Measurements from ENCODE around the gene FBXW11. TPM values are rescaled to one million over a fixed set of nuclear protein-coding genes. Genes with fewer than 3 reads are reported as not detected.

The FBXW11 gene
- total RNA-seq, 2 experiments from 2014 or later = 35.4 to 37.7 TPM

GRCh38 chr5:171849585-171850323, 156.7 kb downstream of the FBXW11 start:
- no peaks in the 10 kb centered on the region for H3K27me3 Mint-ChIP-seq
- no peaks in the 10 kb centered on the region for H3K9me3 Mint-ChIP-seq
- H3K4me1 Mint-ChIP-seq = no peaks in the 10 kb centered on the region
- ATAC-seq (ENCODE audit: low read depth) = no peak
- no peak overlapping the region for H3K27ac Mint-ChIP-seq
- no peak overlapping the region for H3K4me3 Mint-ChIP-seq
- H3K36me3 Mint-ChIP-seq = no peaks in the 10 kb centered on the region
- DNase-seq = no peak
- POLR2A ChIA-PET = no interaction called here

GRCh38 chr5:171848911-171849520, 157.4 kb downstream of the FBXW11 start:
- DNase-seq = no peak
- H3K4me3 Mint-ChIP-seq = no peak overlapping the region
- no peaks in the 10 kb centered on the region for H3K9me3 Mint-ChIP-seq
- H3K4me1 Mint-ChIP-seq = no peaks in the 10 kb centered on the region
- no peak for ATAC-seq (ENCODE audit: low read depth)
- no peaks in the 10 kb centered on the region for H3K36me3 Mint-ChIP-seq
- no peak overlapping the region for H3K27ac Mint-ChIP-seq
- no peaks in the 10 kb centered on the region for H3K27me3 Mint-ChIP-seq
- POLR2A ChIA-PET = no interaction called here

DNA sequence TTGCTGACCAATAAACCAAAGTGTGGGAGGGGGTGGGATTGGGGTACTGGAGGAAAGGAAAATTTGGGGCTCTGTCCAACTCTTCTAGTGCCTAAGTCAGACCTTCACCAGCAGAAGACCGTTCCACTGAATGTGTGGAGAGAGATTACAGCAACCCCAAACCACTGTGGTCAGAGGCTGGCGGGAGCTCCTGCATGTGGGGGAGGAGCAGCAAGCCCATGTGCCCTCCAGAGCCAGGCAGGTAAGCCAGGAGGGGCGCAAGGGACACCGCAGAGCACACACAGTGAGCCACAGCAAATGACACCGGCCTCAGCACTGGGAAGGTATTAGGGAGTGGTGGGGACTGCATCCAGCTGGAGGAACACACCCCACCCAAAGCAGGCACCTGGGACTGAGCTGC, 158.0 kb downstream of the FBXW11 start:
- Mint-ChIP-seq H3K27ac (no peak overlapping the region), H3K27me3 (no peaks in the 10 kb centered on the region), H3K4me3 (no peak overlapping the region), H3K4me1 (no peaks in the 10 kb centered on the region), H3K9me3 (no peaks in the 10 kb centered on the region), H3K36me3 (no peaks in the 10 kb centered on the region)
- DNase-seq = no peak
- no peak for ATAC-seq (ENCODE audit: low read depth)
- POLR2A ChIA-PET = no interaction called here

DNA sequence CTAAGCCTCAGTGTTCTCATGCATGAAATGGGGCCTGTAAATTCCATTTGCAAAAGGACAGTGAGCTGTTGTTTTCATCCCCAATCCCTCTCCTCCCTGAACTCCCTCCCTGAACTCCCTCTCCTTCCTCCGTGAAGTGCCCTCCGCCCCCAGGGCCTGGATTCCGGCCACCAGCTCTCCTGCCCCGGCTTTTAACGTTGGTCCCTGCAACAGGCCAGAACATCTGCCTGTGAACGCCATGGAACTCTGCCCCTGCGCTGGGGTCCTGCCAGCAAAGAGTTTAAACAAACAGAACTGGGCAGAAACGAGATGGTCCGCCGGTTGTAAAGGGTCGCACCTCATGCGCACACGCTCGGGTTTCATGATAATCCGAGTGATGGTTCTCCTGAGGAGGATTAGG, 158.4 kb downstream of the FBXW11 start:
- H3K4me3 Mint-ChIP-seq = no peak overlapping the region
- no peaks in the 10 kb centered on the region for H3K4me1 Mint-ChIP-seq
- ATAC-seq (ENCODE audit: low read depth) (no peak), DNase-seq (no peak)
- H3K27ac Mint-ChIP-seq = no peak overlapping the region
- H3K9me3 Mint-ChIP-seq = no peaks in the 10 kb centered on the region
- no peaks in the 10 kb centered on the region for H3K36me3 Mint-ChIP-seq
- H3K27me3 Mint-ChIP-seq = no peaks in the 10 kb centered on the region
- POLR2A ChIA-PET = no interaction called here

DNA sequence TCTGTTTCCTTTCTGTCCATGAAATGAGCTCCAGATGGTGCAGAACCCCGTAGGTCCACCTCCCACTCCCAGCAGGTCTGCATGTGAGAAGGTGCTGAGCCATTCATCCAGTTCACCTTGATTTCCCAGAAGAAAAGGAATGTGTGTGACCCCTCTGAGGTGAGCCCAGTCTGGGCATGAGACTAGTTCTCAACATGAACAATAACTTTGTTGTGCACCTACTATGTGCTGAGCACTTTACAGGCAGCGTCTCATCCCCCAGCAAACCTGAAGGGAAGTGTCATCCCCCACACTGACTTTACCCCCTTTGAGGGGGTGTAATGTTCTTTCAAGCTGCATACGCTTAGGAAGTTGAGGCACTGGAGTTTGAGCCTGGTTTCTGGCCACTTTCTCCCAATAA, 159.4 kb downstream of the FBXW11 start:
- POLR2A ChIA-PET = no interaction called here
- Mint-ChIP-seq H3K9me3 (no peaks in the 10 kb centered on the region), H3K27me3 (no peaks in the 10 kb centered on the region), H3K4me3 (no peak overlapping the region), H3K4me1 (no peaks in the 10 kb centered on the region), H3K36me3 (no peaks in the 10 kb centered on the region), H3K27ac (no peak overlapping the region)
- ATAC-seq (ENCODE audit: low read depth) (no peak), DNase-seq (no peak)

DNA sequence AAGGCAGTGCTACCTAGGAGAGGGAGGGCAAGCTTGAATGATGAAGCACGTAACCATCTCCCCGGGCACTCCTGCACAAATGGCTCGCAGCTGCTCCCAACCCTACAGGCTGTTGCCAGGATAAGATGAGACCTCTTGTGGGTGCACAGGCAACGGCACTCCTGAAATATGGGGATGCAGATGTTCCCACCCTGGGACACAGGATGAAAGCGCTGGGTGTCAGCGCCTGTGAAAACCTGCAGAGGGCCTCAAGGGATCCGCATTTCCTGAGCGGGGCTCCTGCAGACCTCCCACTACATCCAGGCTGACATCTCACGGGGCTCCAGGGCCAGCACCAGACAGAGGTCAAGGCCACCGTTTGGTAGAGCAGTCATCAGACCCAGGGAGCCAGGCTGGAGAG, 160.1 kb downstream of the FBXW11 start:
- POLR2A ChIA-PET = no interaction called here
- H3K27me3 Mint-ChIP-seq = no peaks in the 10 kb centered on the region
- ATAC-seq (ENCODE audit: low read depth) = no peak

GRCh38 chr5:171845857-171846256, 160.6 kb downstream of the FBXW11 start:
- Mint-ChIP-seq H3K27ac (no peak overlapping the region), H3K4me3 (no peak overlapping the region), H3K27me3 (no peaks in the 10 kb centered on the region), H3K36me3 (no peaks in the 10 kb centered on the region), H3K9me3 (no peaks in the 10 kb centered on the region), H3K4me1 (peaks cover under 1% of the 10 kb centered on the region)
- DNase-seq (no peak), ATAC-seq (ENCODE audit: low read depth) (no peak)
- POLR2A ChIA-PET = no interaction called here

More for the DNA sequence above, 160.1 kb downstream of the FBXW11 start:
- Mint-ChIP-seq H3K4me3 (no peak overlapping the region), H3K27ac (no peak overlapping the region), H3K36me3 (no peaks in the 10 kb centered on the region), H3K4me1 (no peaks in the 10 kb centered on the region), H3K9me3 (no peaks in the 10 kb centered on the region)
- no peak for DNase-seq

GRCh38 chr5:171845040-171845630, 161.3 kb downstream of the FBXW11 start:
- DNase-seq (no peak), ATAC-seq (ENCODE audit: low read depth) (no peak)
- Mint-ChIP-seq H3K27me3 (no peaks in the 10 kb centered on the region), H3K27ac (peak overlapping the region; percentile 67), H3K4me3 (no peak overlapping the region), H3K4me1 (peaks cover 2% of the 10 kb centered on the region), H3K36me3 (no peaks in the 10 kb centered on the region), H3K9me3 (no peaks in the 10 kb centered on the region)
- POLR2A ChIA-PET = no interaction called here

- no peak for ATAC-seq (ENCODE audit: low read depth)
- Mint-ChIP-seq H3K27me3 (peaks cover 2% of the 10 kb centered on the region), H3K4me3 (no peak overlapping the region), H3K9me3 (no peaks in the 10 kb centered on the region), H3K36me3 (no peaks in the 10 kb centered on the region), H3K27ac (no peak overlapping the region), H3K4me1 (peaks cover 2% of the 10 kb centered on the region)
- POLR2A ChIA-PET = no interaction called here
- no peak for DNase-seq
Observed at GRCh38 chr5:171842777-171843328, 163.6 kb downstream of the FBXW11 start.

DNA sequence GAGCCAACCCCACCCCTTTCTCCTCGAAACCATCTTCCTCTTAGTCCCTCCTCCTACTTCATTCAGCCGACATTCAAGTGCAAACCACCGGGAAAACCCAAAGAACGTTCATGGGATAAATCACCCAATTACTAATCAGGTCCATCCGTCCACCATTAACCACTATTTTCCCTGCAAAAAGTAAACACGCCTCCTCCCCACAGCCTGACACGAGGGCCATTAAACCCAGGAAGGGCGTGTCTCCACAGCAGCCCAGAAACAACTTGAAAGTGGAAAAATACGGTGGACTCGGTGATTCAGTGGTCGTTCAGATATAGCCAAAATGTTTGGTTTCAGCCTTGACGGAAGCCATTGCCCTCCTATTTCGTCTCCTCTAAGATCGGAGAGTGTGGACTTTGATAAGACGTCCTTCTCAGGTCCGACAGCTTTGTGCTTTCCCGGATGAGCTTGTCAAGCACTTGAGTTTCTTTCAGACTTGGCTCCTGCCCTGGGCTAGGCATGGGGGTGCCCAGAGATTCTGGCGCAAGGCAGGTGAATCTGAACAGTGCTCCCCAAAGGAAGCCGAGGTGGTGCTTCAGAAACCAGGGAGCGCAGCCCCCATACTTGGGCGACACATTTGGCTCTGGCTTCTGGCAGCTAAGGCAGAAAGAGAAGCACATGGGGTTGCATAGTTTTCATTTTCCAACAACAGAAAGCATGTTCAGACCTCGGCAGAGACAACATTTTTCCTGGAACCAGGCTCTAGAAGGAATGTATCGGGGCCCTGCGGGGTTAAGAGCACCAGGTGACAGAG, 164.3 kb downstream of the FBXW11 start:
- Mint-ChIP-seq H3K36me3 (no peaks in the 10 kb centered on the region), H3K27me3 (peaks cover 2% of the 10 kb centered on the region), H3K9me3 (no peaks in the 10 kb centered on the region), H3K4me3 (no peak overlapping the region), H3K4me1 (peaks cover 2% of the 10 kb centered on the region), H3K27ac (no peak overlapping the region)
- no peak for ATAC-seq (ENCODE audit: low read depth)
- POLR2A ChIA-PET = no interaction called here
- no peak for DNase-seq

- Mint-ChIP-seq H3K9me3 (no peaks in the 10 kb centered on the region), H3K36me3 (no peaks in the 10 kb centered on the region), H3K4me1 (peaks cover 2% of the 10 kb centered on the region), H3K27ac (no peak overlapping the region), H3K27me3 (peaks cover 2% of the 10 kb centered on the region), H3K4me3 (no peak overlapping the region)
- DNase-seq (no peak), ATAC-seq (ENCODE audit: low read depth) (no peak)
- POLR2A ChIA-PET = no interaction called here
Observed at GRCh38 chr5:171840711-171841522, 165.5 kb downstream of the FBXW11 start.

GRCh38 chr5:171840066-171840465, 166.4 kb downstream of the FBXW11 start:
- H3K9me3 Mint-ChIP-seq = no peaks in the 10 kb centered on the region
- peaks cover 2% of the 10 kb centered on the region for H3K27me3 Mint-ChIP-seq
- no peak for ATAC-seq (ENCODE audit: low read depth)
- peaks cover 2% of the 10 kb centered on the region for H3K4me1 Mint-ChIP-seq
- no peak overlapping the region for H3K27ac Mint-ChIP-seq
- POLR2A ChIA-PET = no interaction called here
- no peak overlapping the region for H3K4me3 Mint-ChIP-seq
- no peak for DNase-seq
- no peaks in the 10 kb centered on the region for H3K36me3 Mint-ChIP-seq

DNA sequence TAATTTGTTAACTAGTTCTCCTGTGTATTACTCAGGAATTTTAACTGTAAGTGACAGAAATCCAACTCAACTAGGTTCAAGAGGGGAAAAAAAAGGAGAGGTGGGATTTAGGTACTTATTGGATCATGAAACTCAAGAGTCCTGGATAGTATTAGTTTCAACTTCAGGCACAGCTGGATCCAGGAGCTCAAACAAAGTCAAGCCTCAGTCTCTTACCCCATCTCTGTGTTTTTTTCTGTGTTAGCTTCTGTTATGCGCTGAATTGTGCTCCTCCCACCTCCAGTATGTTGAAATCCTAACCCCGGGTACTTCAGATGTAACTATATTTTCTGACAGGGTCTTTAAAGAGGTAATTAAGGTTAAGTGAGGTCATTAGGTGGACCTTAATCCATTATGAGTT, 167.3 kb downstream of the FBXW11 start:
- Mint-ChIP-seq H3K36me3 (no peaks in the 10 kb centered on the region), H3K27me3 (peaks cover 2% of the 10 kb centered on the region), H3K4me3 (no peak overlapping the region), H3K27ac (no peak overlapping the region), H3K9me3 (no peaks in the 10 kb centered on the region), H3K4me1 (peaks cover 2% of the 10 kb centered on the region)
- POLR2A ChIA-PET = no interaction called here
- DNase-seq (no peak), ATAC-seq (ENCODE audit: low read depth) (no peak)
